ENCODE data around the gene BRD3. TPM values are rescaled to one million over a fixed set of nuclear protein-coding genes. Genes with fewer than 3 reads are reported as not detected.
"Not testable (repeated sequence)": the region's sequence is repeated elsewhere in the genome, so short reads cannot be mapped to it uniquely, and the experiment has no call there.

Gene BRD3
- total RNA-seq, 2 donors from 2014 or later, result 31.5 to 44.1 TPM

- ATAC-seq (no peak), DNase-seq (no peak)
Observed at GRCh38 chr9:134076644-134077043, 8.8 kb upstream of the BRD3 start.

GRCh38 chr9:134075689-134076088 lies 7.9 kb upstream of the BRD3 start:
- not testable (repeated sequence) for H3K36me3 Mint-ChIP-seq (ENCODE audit: low read depth); H3K4me3 Mint-ChIP-seq

More at GRCh38 chr9:134076644-134077043, 8.8 kb upstream of the BRD3 start:
- H3K9me3 ChIP-seq (ENCODE audit: control insufficient read depth, low read length, poor library complexity, severe bottlenecking), result peaks cover 3% of the 10 kb centered on the region
- H3K4me1 Mint-ChIP-seq, result no peaks in the 10 kb centered on the region
- H3K27me3 Mint-ChIP-seq, result peaks cover 25% of the 10 kb centered on the region
- H3K4me3 Mint-ChIP-seq, result no peak overlapping the region
- H3K27ac Mint-ChIP-seq, result no peak overlapping the region
- peaks cover 2% of the 10 kb centered on the region for H3K36me3 Mint-ChIP-seq (ENCODE audit: low read depth)

DNA sequence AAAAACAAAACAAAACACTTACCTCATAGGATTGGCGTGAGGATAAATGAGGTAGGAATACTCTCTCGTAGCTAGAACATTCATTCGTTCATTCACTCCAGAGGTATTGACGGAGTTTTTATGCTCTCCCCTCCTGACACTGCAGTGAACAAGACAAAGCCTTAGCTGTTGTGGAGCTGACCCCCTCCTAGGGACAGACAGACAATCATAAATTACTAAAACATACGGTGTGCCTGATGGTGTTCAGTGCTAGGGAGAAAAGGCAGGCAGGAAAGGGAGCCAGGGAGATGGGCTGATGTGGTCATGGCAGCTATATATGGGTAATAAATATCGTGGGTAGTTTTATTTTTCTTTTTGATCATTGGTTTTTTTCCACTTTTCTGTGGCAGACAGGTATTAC lies 5.7 kb upstream of the BRD3 start:
- no peak for DNase-seq
- Mint-ChIP-seq H3K36me3 (ENCODE audit: low read depth) (peaks cover 6% of the 10 kb centered on the region), H3K27me3 (peaks cover 25% of the 10 kb centered on the region), H3K4me1 (peaks cover 7% of the 10 kb centered on the region), H3K4me3 (no peak overlapping the region), H3K27ac (no peak overlapping the region)
- ATAC-seq, result no peak
- peaks cover 3% of the 10 kb centered on the region for H3K9me3 ChIP-seq (ENCODE audit: control insufficient read depth, low read length, poor library complexity, severe bottlenecking)

More at GRCh38 chr9:134075689-134076088, 7.9 kb upstream of the BRD3 start:
- not testable (repeated sequence) for DNase-seq; H3K9me3 ChIP-seq (ENCODE audit: control insufficient read depth, low read length, poor library complexity, severe bottlenecking); H3K27ac Mint-ChIP-seq; ATAC-seq; H3K4me1 Mint-ChIP-seq
- H3K27me3 Mint-ChIP-seq, result peaks cover 21% of the 10 kb centered on the region

- not testable (repeated sequence) for H3K9me3 ChIP-seq (ENCODE audit: control insufficient read depth, low read length, poor library complexity, severe bottlenecking); H3K36me3 Mint-ChIP-seq (ENCODE audit: low read depth); DNase-seq; H3K4me3 Mint-ChIP-seq; H3K4me1 Mint-ChIP-seq; ATAC-seq; H3K27ac Mint-ChIP-seq
- peaks cover 25% of the 10 kb centered on the region for H3K27me3 Mint-ChIP-seq
Observed at GRCh38 chr9:134072683-134073082, 4.9 kb upstream of the BRD3 start.

DNA sequence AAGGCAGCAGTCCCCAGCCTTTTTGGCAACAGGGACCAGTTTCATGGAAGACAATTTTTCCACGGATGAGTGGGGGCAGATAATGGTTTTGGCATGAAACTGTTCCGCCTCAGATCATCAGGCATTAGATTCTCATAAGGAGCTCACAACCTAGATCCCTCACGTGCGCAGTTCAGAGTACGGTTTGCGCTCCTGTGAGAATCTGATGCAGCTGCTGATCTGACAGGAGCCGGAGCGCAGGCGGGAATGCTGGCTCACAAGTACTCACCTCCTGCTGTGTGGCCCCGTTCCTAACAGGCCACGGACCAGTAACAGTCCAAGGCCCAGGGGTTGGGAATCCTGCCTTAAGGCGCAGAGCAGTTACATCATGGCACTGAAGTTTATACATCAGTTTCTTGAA lies 3.3 kb upstream of the BRD3 start:
- no peak for ATAC-seq
- no peak for DNase-seq
- peak overlapping the region; percentile 32 for H3K27ac Mint-ChIP-seq
- H3K4me3 Mint-ChIP-seq, result no peak overlapping the region
- peaks cover 4% of the 10 kb centered on the region for H3K36me3 Mint-ChIP-seq (ENCODE audit: low read depth)
- no peaks in the 10 kb centered on the region for H3K9me3 ChIP-seq (ENCODE audit: control insufficient read depth, low read length, poor library complexity, severe bottlenecking)
- H3K27me3 Mint-ChIP-seq, result peaks cover 25% of the 10 kb centered on the region
- peaks cover 12% of the 10 kb centered on the region for H3K4me1 Mint-ChIP-seq

DNA sequence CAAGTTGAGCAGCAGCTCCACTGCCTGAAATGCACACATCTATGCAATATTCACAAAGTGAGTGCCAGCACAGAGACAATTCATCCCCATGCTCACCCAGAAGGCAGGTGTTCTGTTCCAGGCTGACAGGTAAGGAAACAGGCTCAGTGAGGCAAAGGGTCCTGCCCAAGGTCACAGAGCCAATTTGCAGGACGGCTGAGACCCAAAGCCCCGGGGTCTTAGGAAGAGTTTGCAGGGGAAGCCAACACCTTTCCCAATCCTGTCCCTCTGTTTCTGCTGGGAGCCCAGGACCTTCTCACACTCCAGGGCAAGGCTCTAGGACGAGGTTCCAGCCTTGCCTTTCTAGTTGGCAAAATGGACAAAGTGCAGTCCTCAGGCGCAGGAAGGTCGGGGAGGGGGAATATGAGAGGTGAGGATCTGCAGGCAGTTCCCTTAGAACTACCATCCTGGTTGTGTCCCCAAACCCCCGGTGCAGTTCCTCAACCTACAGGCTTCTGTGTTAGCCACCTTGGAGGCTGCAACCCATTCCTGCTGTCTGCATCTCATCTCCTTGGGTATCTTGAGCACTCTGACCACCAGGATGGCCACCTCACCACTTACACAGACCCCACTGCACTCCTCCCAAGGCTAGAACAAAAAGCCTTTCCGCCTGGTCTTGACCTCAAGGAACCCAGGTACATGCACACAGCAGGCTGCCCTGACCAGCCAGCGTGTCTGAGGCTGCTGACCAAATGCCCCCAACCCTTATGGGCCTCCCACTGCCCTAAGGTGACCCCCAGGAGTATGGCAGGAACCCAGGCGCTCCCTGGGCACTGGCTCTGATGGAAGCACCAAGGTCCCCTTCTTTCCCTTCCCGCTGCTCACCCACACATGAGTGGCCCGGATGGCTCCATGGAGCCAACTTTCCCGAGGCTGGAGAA lies 1.9 kb upstream of the BRD3 start:
- peaks cover 23% of the 10 kb centered on the region for H3K4me1 Mint-ChIP-seq
- no peaks in the 10 kb centered on the region for H3K9me3 ChIP-seq (ENCODE audit: control insufficient read depth, low read length, poor library complexity, severe bottlenecking)
- ATAC-seq, result no peak
- H3K27me3 Mint-ChIP-seq, result peaks cover 25% of the 10 kb centered on the region
- H3K36me3 Mint-ChIP-seq (ENCODE audit: low read depth), result peaks cover 4% of the 10 kb centered on the region
- H3K4me3 Mint-ChIP-seq, result peak overlapping the region; percentile 91
- H3K27ac Mint-ChIP-seq, result peak overlapping the region; percentile 91
- no peak for DNase-seq

- Mint-ChIP-seq H3K27ac (peak overlapping the region; percentile 91), H3K36me3 (ENCODE audit: low read depth) (peaks cover 4% of the 10 kb centered on the region), H3K4me1 (peaks cover 27% of the 10 kb centered on the region), H3K4me3 (peak overlapping the region; percentile 91), H3K27me3 (peaks cover 25% of the 10 kb centered on the region)
- DNase-seq (no peak), ATAC-seq (no peak)
- no peaks in the 10 kb centered on the region for H3K9me3 ChIP-seq (ENCODE audit: control insufficient read depth, low read length, poor library complexity, severe bottlenecking)
Observed at GRCh38 chr9:134068744-134069479, 1.1 kb upstream of the BRD3 start.

DNA sequence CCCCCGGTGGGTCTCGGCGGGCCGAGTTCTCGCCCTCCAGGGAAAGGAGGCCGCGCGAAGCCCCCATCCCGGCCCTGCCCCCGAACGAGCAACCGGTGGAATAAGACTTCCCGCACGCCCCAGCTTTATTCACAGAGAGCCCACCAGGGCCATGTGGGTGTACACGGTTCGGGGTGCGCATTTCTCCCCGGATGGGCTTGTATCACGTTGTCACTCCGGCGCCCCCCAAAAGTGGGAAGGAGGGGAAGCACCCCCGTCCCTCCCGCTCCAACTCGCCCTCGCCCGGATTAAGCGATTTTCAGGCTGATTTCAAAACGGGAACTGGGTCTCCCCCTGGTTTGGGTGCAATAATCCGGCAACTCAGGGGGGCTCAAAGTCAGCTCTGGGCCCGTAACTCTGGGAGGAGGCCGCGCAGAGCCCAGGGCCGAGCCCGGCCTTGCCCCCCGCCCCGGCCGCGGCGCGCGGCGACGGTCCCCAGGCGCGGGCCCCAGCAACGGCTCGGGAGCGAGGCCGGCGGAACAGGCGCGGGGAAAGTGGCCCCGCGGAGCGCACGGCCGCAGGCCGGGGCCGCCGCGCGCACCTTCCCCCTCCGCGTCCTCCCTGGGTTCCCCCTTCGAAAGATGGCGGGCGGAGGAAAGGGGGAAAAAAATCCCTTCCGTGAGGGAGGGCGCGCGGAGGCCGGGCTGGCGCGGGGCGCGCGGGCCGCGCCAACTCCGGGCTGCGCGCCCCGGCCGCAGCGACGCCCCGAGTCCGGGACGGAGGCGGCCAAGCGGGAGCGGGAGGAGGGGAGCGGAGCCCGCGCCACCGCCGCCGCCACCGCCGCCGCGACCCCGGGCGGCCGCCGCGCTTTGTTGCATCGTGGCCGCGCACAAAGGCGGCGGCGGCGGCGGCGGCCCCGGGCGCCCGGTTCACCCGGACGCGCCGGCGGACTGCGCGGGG lies 644 bp downstream of the BRD3 start:
- H3K4me1 Mint-ChIP-seq, result peaks cover 37% of the 10 kb centered on the region
- ATAC-seq, result peak; percentile 28
- H3K36me3 Mint-ChIP-seq (ENCODE audit: low read depth), result peaks cover 4% of the 10 kb centered on the region
- H3K27me3 Mint-ChIP-seq, result peaks cover 15% of the 10 kb centered on the region
- H3K9me3 ChIP-seq (ENCODE audit: control insufficient read depth, low read length, poor library complexity, severe bottlenecking), result no peaks in the 10 kb centered on the region
- DNase-seq, result peak; percentile 43 to 54 (median 48)
- peak overlapping the region; percentile 94 for H3K27ac Mint-ChIP-seq
- H3K4me3 Mint-ChIP-seq, result peak overlapping the region; percentile 90

DNA sequence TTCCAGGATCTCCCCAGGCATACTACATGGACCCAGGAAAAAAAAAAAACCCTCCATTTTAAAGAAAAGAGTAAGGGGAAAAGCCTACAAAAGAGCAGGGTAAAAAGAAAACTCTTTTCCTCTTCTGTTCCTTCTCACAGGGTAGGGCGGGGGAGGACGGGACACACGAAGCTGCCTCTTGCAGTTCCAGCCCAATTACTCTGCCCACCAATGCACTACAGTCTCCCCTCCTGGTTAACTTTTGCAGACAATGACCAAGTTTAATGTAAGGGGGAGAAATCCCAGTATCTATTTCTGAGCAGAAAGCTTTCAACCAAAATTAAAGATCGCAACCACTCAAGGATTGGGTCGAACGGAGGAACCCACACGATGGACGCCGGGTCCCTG lies 1.3 kb downstream of the BRD3 start:
- Mint-ChIP-seq H3K4me1 (peaks cover 38% of the 10 kb centered on the region), H3K4me3 (peak overlapping the region; percentile 90), H3K27ac (peak overlapping the region; percentile 94), H3K36me3 (ENCODE audit: low read depth) (peaks cover 4% of the 10 kb centered on the region), H3K27me3 (peaks cover 12% of the 10 kb centered on the region)
- ATAC-seq, result no peak
- no peak for DNase-seq
- no peaks in the 10 kb centered on the region for H3K9me3 ChIP-seq (ENCODE audit: control insufficient read depth, low read length, poor library complexity, severe bottlenecking)

DNA sequence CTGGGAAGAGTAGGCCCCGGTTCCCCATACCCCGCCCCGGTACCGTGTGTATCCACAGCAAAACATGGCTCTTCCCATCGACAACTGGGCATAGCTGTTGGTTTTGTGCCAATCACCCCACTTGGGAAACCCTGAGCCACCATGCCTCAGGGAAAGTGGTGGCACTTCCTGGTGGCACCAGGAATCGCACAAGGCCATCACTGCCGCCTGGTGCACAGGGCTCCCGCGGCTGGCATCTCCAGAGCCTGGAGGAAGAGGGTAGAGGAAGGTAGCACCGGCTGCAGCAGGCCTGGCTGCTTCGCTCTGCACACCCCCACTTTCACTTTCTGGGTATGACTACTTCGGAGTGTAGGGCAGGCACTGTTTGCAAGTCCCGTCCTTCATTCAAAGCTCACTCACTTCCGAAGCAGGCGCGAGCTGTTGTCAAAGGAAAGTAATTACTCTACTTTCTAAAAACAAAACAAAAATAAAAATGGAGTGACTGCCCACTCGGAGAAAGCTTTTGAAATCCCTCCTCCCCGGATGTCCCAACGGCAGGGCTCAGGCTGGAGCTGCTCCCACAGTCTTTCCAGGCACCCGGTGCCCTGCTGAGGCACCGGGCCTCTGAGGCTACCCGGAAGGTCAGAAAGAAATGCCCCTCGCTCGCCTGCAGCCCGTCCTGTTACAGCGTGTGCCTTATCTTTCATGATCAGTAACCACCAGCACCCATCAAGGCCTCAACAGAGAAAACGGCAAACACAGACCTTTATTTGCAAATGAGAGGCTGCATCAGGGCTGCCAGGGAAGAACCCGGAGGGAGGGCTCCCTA lies 2.0 kb downstream of the BRD3 start:
- peaks cover 8% of the 10 kb centered on the region for H3K27me3 Mint-ChIP-seq
- H3K4me3 Mint-ChIP-seq, result peak overlapping the region; percentile 90
- peaks cover 42% of the 10 kb centered on the region for H3K4me1 Mint-ChIP-seq
- H3K36me3 Mint-ChIP-seq (ENCODE audit: low read depth), result peaks cover 2% of the 10 kb centered on the region
- peak overlapping the region; percentile 94 for H3K27ac Mint-ChIP-seq
- DNase-seq (peak in 1 of 3 donors; percentile 8), ATAC-seq (no peak)
- H3K9me3 ChIP-seq (ENCODE audit: control insufficient read depth, low read length, poor library complexity, severe bottlenecking), result no peaks in the 10 kb centered on the region

DNA sequence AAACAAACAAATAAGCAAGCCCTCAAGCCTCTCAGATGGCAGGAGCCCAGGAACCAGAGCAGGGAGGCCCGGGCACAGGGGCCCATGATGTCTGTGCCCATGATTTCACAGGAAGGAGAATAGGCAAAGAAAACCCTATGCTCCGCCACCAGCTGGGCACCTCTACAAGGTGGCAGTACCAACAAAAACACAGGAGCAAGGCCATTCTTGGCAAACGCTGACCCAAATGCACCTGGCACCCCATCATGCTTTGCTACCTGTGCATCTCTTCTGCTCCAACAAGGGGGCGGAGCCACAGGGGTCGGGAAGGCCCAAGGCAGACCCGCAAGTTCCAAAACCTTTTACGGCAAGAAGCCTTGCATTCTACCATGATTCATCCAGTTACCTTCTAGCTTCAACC lies 3.1 kb downstream of the BRD3 start:
- no peaks in the 10 kb centered on the region for H3K27me3 Mint-ChIP-seq
- H3K4me1 Mint-ChIP-seq, result peaks cover 50% of the 10 kb centered on the region
- no peak overlapping the region for H3K27ac Mint-ChIP-seq
- ATAC-seq (no peak), DNase-seq (no peak)
- no peaks in the 10 kb centered on the region for H3K36me3 Mint-ChIP-seq (ENCODE audit: low read depth)
- peak overlapping the region; percentile 90 for H3K4me3 Mint-ChIP-seq
- H3K9me3 ChIP-seq (ENCODE audit: control insufficient read depth, low read length, poor library complexity, severe bottlenecking), result no peaks in the 10 kb centered on the region
